ENCODE measurements around the gene VWCE.
"Not testable (repeated sequence)": the region's sequence is repeated elsewhere in the genome, so short reads cannot be mapped to it uniquely, and the experiment has no call there.

- TF ChIP-seq CTCF, POLR2A, POLR2AphosphoS5, EP300 (IDR thresholded peaks at IDR 0.05): not testable (repeated sequence)
Measured at GRCh38 chr11:61240288-61240687, 54.8 kb downstream of the VWCE start.
